Adrenal gland (tissue), 5 donors: Measurements from ENCODE around the gene PPM1J.

ENCODE experiments used
- CTCF ChIP-seq, 6 experiments: fragments of 450-650 bp in 4 of 6; fragments of 200-600 bp in 2 of 6; sonication (generic) in 1 of 6; IDR thresholded peaks; 1 replicate in 5 of 6; 2 replicates in 1 of 6; pipeline versions ENCODE4 v1.5.1 to v1.8.0; 2016 to 2021; ENCODE audit warnings: antibody characterized with exemption in 6 of 6, mild to moderate bottlenecking in 2 of 6, moderate library complexity in 1 of 6
- POLR2A ChIP-seq, 2 donors: fragments of 450-650 bp; IDR thresholded peaks; one replicate each; pipeline ENCODE4 v1.6.1; 2017; ENCODE audit warnings: antibody characterized with exemption in 2 of 2, mild to moderate bottlenecking in 2 of 2, moderate library complexity in 1 of 2
- donor health status: DM: no; HTN: no; CAD: no.

- TF ChIP-seq CTCF (IDR thresholded peaks at IDR 0.05) (no peak), POLR2A (IDR thresholded peaks at IDR 0.05) (no peak)
Measured at GRCh38 chr1:112699425-112700144, 15.5 kb downstream of the PPM1J start.
